ENCODE measurements around the gene KLHL24. TPM values are rescaled to one million over a fixed set of nuclear protein-coding genes. Genes with fewer than 3 reads are reported as not detected.

The KLHL24 gene
- total RNA-seq (100 to 1,000 TPM in 1 of 9 donors, 10 to 100 TPM in 8; 27.5 to 150 (median 56.7) TPM), polyA plus RNA-seq (10 to 100 TPM in 2 of 3 donors, 1 to 10 TPM in 1; 4.9 to 13.6 (median 12.9) TPM)
- long read RNA-seq, donor 1, partial matches to known transcripts: 0 of 1 reads
- long read RNA-seq, donor 1, other reads (novel, unspliced or antisense): 0 of 1 reads
- long read RNA-seq, donor 2, partial matches to known transcripts: 0 of 4 reads
- long read RNA-seq, donor 2, other reads (novel, unspliced or antisense): 0 of 4 reads
- long read RNA-seq, donor 3, partial matches to known transcripts: 0 of 1 reads
- long read RNA-seq, donor 3, other reads (novel, unspliced or antisense): 0 of 1 reads
- long read RNA-seq, donor 4, partial matches to known transcripts: 1 of 14 reads
- long read RNA-seq, donor 4, other reads (novel, unspliced or antisense): 9 of 14 reads
- long read RNA-seq, donor 5, full-length matches to known transcripts: 10 of 30 reads
- long read RNA-seq, donor 5, partial matches to known transcripts: 2 of 30 reads
- long read RNA-seq, donor 5, other reads (novel, unspliced or antisense): 18 of 30 reads
- long read RNA-seq, donor 6, full-length matches to known transcripts: 7 of 17 reads
- long read RNA-seq, donor 6, partial matches to known transcripts: 3 of 17 reads
- long read RNA-seq, donor 6, other reads (novel, unspliced or antisense): 7 of 17 reads
- long read RNA-seq, donor 7, partial matches to known transcripts: 0 of 1 reads
- long read RNA-seq, donor 7, other reads (novel, unspliced or antisense): 0 of 1 reads
- long read RNA-seq, donor 8, partial matches to known transcripts: 5 of 8 reads
- long read RNA-seq, donor 8, other reads (novel, unspliced or antisense): 0 of 8 reads
- long read RNA-seq, donor 9: 0 reads
- long read RNA-seq, donor 10: 0 reads

GRCh38 chr3:183635431-183636220, at the start of gene KLHL24:
Gene KLHL24, plus strand, starts transcription at chr3:183635623. Its CDS starts 14,734 bp downstream, at chr3:183650357.
- DNase-seq: peak; percentile 94 to 98 (median 96)
- peak within 1 kb of the TSS; percentile 96 to 100 (median 98) for H3K27ac ChIP-seq
- TF ChIP-seq POLR2A (IDR thresholded peaks at IDR 0.05): peak; percentile 94 to 100
- TF ChIP-seq CTCF (IDR thresholded peaks at IDR 0.05): peak in 1 of 6 experiments; percentile 15
- intact Hi-C loops (cut with DNase I): no loop called here
- WGBS, 4 donors: 0 to 1% (median 0%) methylated on average over 12 to 76 of the region's 76 CpGs
- H3K27me3 ChIP-seq: no peaks in the 10 kb centered on the region
- H3K9me3 ChIP-seq (replicated peaks in 1 of 3): no peaks in the 10 kb centered on the region
- H3K4me1 ChIP-seq (replicated peaks in 1 of 2): peaks cover 17 to 28% of the 10 kb centered on the region in 2 donors
- H3K4me3 ChIP-seq: peak within 1 kb of the TSS; percentile 75 to 100 (median 92)
- peaks cover 0 to 4% of the 10 kb centered on the region in 2 donors for H3K36me3 ChIP-seq (replicated peaks in 1 of 2)

GRCh38 chr3:183586477-183586876, 48.9 kb upstream of the KLHL24 start:
- WGBS, 4 donors: 68 to 87% (median 75%) methylated on average over 5 of the region's 5 CpGs
- no peak for DNase-seq
- no peak overlapping the region for H3K27ac ChIP-seq
- intact Hi-C loops (cut with DNase I): loop anchor here in 1 of 2 donors (10.0 kb wide), 1 partner anchor 102 kb away; no protein-coding TSS in a partner anchor
- TF ChIP-seq CTCF (IDR thresholded peaks at IDR 0.05) (no peak), POLR2A (IDR thresholded peaks at IDR 0.05) (no peak)
- no peaks in the 10 kb centered on the region for H3K36me3 ChIP-seq (replicated peaks in 1 of 2)
- H3K9me3 ChIP-seq (replicated peaks in 1 of 3): no peaks in the 10 kb centered on the region
- no peak overlapping the region for H3K4me3 ChIP-seq
- peaks cover 18 to 29% of the 10 kb centered on the region in 2 donors for H3K4me1 ChIP-seq (replicated peaks in 1 of 2)
- no peaks in the 10 kb centered on the region for H3K27me3 ChIP-seq

GRCh38 chr3:183587336-183587735, 48.1 kb upstream of the KLHL24 start:
- H3K4me3 ChIP-seq: no peak overlapping the region
- no peak for TF ChIP-seq CTCF (IDR thresholded peaks at IDR 0.05)
- TF ChIP-seq POLR2A (IDR thresholded peaks at IDR 0.05): no peak
- peak in 1 of 7 donors; percentile 20 for DNase-seq
- H3K9me3 ChIP-seq (replicated peaks in 1 of 3): no peaks in the 10 kb centered on the region
- H3K27ac ChIP-seq: peak overlapping the region in 1 of 5 donors; percentile 24
- no peaks in the 10 kb centered on the region for H3K27me3 ChIP-seq
- intact Hi-C loops (cut with DNase I): loop anchor here in 1 of 2 donors (10.0 kb wide), 1 partner anchor 103 kb away; no protein-coding TSS in a partner anchor
- 67 to 77% (median 71%) methylated on average over 2 of the region's 2 CpGs for WGBS, 4 donors
- no peaks in the 10 kb centered on the region for H3K36me3 ChIP-seq (replicated peaks in 1 of 2)
- H3K4me1 ChIP-seq (replicated peaks in 1 of 2): peaks cover 18 to 27% of the 10 kb centered on the region in 2 donors
